Skeletal muscle satellite cell (primary cell): ENCODE results near the gene PSME2.

Experiments
- H3K27me3 ChIP-seq: 2 replicates; pipeline ENCODE4 v1.7.0; 2013; ENCODE audit warnings: low read length; ENCODE audit not compliant: control insufficient read depth, insufficient read depth
- H3K36me3 ChIP-seq: 2 replicates; pipeline ENCODE4 v1.7.0; 2013; ENCODE audit warnings: mild to moderate bottlenecking, control low read depth, low read length; ENCODE audit not compliant: insufficient read depth
- H3K4me1 ChIP-seq: 2 replicates; pipeline ENCODE4 v1.7.0; 2013; ENCODE audit warnings: low read length; ENCODE audit not compliant: control insufficient read depth, insufficient read depth
- H3K4me2 ChIP-seq: 2 replicates; pipeline ENCODE4 v1.7.0; 2013; ENCODE audit warnings: mild to moderate bottlenecking, low read length
- H3K4me3 ChIP-seq: 2 replicates; pipeline ENCODE4 v1.7.0; 2013; ENCODE audit warnings: low read length
- H3K9ac ChIP-seq: 2 replicates; pipeline ENCODE4 v1.7.0; 2013; ENCODE audit warnings: mild to moderate bottlenecking, low read depth, low read length, moderate library complexity
- H3K9me3 ChIP-seq: replicated peaks from 2 replicates; pipeline ENCODE4 v1.7.0; 2013; ENCODE audit warnings: mild to moderate bottlenecking, control low read depth, low read length

PSME2 gene

GRCh38 chr14:24102357-24103048 is 43.9 kb downstream of the PSME2 start:
- H3K4me2 ChIP-seq = no peak overlapping the region
- H3K27me3 ChIP-seq = no peaks in the 10 kb centered on the region
- H3K36me3 ChIP-seq = peaks cover 9% of the 10 kb centered on the region
- H3K9ac ChIP-seq = no peak overlapping the region
- H3K9me3 ChIP-seq = no peaks in the 10 kb centered on the region
- H3K4me1 ChIP-seq = peaks cover 4% of the 10 kb centered on the region
- no peak overlapping the region for H3K4me3 ChIP-seq

GRCh38 chr14:24100982-24101494 is 45.4 kb downstream of the PSME2 start:
- no peaks in the 10 kb centered on the region for H3K4me1 ChIP-seq
- no peaks in the 10 kb centered on the region for H3K27me3 ChIP-seq
- H3K9ac ChIP-seq = no peak overlapping the region
- peaks cover 9% of the 10 kb centered on the region for H3K36me3 ChIP-seq
- no peaks in the 10 kb centered on the region for H3K9me3 ChIP-seq
- H3K4me3 ChIP-seq = no peak overlapping the region
- H3K4me2 ChIP-seq = no peak overlapping the region

GRCh38 chr14:24100197-24100981 is 46.0 kb downstream of the PSME2 start:
- no peak overlapping the region for H3K4me3 ChIP-seq
- no peak overlapping the region for H3K4me2 ChIP-seq
- no peaks in the 10 kb centered on the region for H3K9me3 ChIP-seq
- no peaks in the 10 kb centered on the region for H3K27me3 ChIP-seq
- peaks cover 9% of the 10 kb centered on the region for H3K36me3 ChIP-seq
- H3K9ac ChIP-seq = no peak overlapping the region
- H3K4me1 ChIP-seq = peaks cover 5% of the 10 kb centered on the region

GRCh38 chr14:24098927-24099813 is 47.2 kb downstream of the PSME2 start:
- peaks cover 9% of the 10 kb centered on the region for H3K36me3 ChIP-seq
- peaks cover 12% of the 10 kb centered on the region for H3K4me1 ChIP-seq
- H3K27me3 ChIP-seq = no peaks in the 10 kb centered on the region
- H3K4me2 ChIP-seq = no peak overlapping the region
- no peaks in the 10 kb centered on the region for H3K9me3 ChIP-seq
- no peak overlapping the region for H3K9ac ChIP-seq
- no peak overlapping the region for H3K4me3 ChIP-seq

- H3K4me3 ChIP-seq = no peak overlapping the region
- peaks cover 9% of the 10 kb centered on the region for H3K36me3 ChIP-seq
- H3K9me3 ChIP-seq = no peaks in the 10 kb centered on the region
Observed at GRCh38 chr14:24098229-24098926, 48.0 kb downstream of the PSME2 start.

DNA sequence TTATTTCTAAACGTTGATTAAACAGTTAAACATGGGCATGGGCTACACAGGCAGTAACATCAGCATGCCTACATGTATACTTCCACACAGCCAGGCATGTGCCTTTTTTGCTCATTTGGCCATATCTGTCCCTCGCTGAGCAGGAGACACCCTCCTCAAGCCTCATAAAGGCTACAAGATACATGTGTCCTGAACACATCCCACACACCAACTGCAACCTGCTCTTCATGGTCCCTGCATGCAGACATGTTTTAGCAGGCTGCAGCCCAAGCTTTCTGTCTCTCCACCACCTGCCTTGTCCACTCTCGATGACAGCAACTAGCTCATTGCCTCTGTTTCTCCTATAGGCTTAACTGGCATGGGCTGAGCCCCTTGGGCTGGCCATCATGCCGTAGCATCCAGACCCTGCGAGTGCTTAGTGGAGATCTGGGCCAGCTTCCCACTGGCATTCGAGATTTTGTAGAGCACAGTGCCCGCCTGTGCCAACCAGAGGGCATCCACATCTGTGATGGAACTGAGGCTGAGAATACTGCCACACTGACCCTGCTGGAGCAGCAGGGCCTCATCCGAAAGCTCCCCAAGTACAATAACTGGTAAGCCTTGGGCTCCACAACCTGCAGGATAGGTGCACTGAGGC is 49.7 kb downstream of the PSME2 start:
- Histone ChIP-seq H3K4me2 (no peak overlapping the region), H3K4me1 (peaks cover 16% of the 10 kb centered on the region), H3K9me3 (no peaks in the 10 kb centered on the region), H3K27me3 (no peaks in the 10 kb centered on the region), H3K36me3 (peaks cover 9% of the 10 kb centered on the region), H3K9ac (no peak overlapping the region), H3K4me3 (no peak overlapping the region)

More at GRCh38 chr14:24098229-24098926, 48.0 kb downstream of the PSME2 start:
- H3K27me3 ChIP-seq = no peaks in the 10 kb centered on the region
- peaks cover 16% of the 10 kb centered on the region for H3K4me1 ChIP-seq
- no peak overlapping the region for H3K4me2 ChIP-seq
- no peak overlapping the region for H3K9ac ChIP-seq

DNA sequence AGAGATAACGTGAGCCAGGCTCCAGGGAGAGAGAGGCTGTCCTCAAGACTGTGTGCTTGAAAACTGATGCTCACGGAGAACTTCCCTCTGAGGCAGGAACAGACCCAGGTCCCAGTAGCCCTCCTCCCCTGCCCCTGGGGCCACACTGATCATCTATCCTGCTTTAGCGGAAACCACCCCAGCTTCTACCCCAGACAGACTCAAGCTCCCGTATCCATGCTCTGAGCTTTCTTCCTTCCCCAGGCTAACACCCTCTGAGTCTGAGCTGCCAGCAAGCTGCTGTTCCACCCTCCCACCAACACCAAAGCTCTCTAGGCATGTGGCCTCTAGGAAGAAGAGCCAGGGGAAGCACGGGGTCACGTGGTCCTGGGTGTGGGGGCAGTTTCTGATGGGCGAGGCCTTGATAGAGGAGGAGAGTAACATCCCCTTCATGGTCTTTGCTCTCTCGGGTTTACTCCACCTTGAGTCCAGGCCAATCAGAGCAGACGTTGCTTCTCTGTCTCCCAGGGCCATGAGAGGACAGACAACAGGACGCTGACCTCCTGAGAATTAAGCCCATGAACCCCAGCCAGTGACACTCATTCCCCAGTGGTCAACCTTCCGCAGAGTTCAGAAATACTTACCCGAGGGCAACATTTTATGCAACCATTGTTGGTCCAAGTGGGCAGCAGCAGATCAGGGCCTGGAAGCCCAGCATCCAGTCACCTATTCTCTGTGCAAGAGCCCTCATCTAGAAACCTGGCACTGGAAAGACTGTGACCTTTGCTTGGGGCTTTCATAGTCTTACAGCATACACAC is 50.9 kb downstream of the PSME2 start:
- Histone ChIP-seq H3K9ac (peak overlapping the region; percentile 88), H3K36me3 (peaks cover 9% of the 10 kb centered on the region), H3K27me3 (no peaks in the 10 kb centered on the region), H3K4me2 (peak overlapping the region; percentile 100), H3K4me1 (peaks cover 16% of the 10 kb centered on the region), H3K4me3 (peak overlapping the region; percentile 98), H3K9me3 (no peaks in the 10 kb centered on the region)

GRCh38 chr14:24094841-24095270 is 51.6 kb downstream of the PSME2 start:
- H3K36me3 ChIP-seq = peaks cover 6% of the 10 kb centered on the region
- H3K4me3 ChIP-seq = peak overlapping the region; percentile 98
- peaks cover 16% of the 10 kb centered on the region for H3K4me1 ChIP-seq
- no peaks in the 10 kb centered on the region for H3K27me3 ChIP-seq
- H3K9me3 ChIP-seq = no peaks in the 10 kb centered on the region
- peak overlapping the region; percentile 100 for H3K4me2 ChIP-seq
- peak overlapping the region; percentile 88 for H3K9ac ChIP-seq

- H3K27me3 ChIP-seq = no peaks in the 10 kb centered on the region
- H3K9ac ChIP-seq = peak within 1 kb of the TSS; percentile 88
- peak within 1 kb of the TSS; percentile 100 for H3K4me2 ChIP-seq
- H3K4me1 ChIP-seq = peaks cover 16% of the 10 kb centered on the region
- H3K36me3 ChIP-seq = no peaks in the 10 kb centered on the region
- H3K9me3 ChIP-seq = no peaks in the 10 kb centered on the region
- peak within 1 kb of the TSS; percentile 98 for H3K4me3 ChIP-seq
Observed at GRCh38 chr14:24093901-24094840, 52.2 kb downstream of the PSME2 start, which contains the start of gene PCK2. Gene PCK2 (plus strand): TSS chr14:24094311. CDS start chr14:24094406, 95 bp downstream.
